ENCODE measurements around the gene BRCA2.

GRCh38 chr13:32378012-32378411 lies 62.7 kb downstream of the BRCA2 start:
- TF ChIP-seq, protein P1, sequence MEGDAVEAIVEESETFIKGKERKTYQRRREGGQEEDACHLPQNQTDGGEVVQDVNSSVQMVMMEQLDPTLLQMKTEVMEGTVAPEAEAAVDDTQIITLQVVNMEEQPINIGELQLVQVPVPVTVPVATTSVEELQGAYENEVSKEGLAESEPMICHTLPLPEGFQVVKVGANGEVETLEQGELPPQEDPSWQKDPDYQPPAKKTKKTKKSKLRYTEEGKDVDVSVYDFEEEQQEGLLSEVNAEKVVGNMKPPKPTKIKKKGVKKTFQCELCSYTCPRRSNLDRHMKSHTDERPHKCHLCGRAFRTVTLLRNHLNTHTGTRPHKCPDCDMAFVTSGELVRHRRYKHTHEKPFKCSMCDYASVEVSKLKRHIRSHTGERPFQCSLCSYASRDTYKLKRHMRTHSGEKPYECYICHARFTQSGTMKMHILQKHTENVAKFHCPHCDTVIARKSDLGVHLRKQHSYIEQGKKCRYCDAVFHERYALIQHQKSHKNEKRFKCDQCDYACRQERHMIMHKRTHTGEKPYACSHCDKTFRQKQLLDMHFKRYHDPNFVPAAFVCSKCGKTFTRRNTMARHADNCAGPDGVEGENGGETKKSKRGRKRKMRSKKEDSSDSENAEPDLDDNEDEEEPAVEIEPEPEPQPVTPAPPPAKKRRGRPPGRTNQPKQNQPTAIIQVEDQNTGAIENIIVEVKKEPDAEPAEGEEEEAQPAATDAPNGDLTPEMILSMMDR (conservative IDR thresholded peaks at IDR 0.05; ENCODE audit: low read depth, low read length) = 0 out of 2 replicates have a peak, but pooled peaks have one; percentile 15
- TF ChIP-seq EZH2phosphoT487 (IDR thresholded peaks at IDR 0.05; ENCODE audit: borderline replicate concordance, low read length) (no peak), EZH2 (IDR thresholded peaks at IDR 0.05; ENCODE audit: low read length, unreplicated experiment) (no peak)

Measured in PC-3 (cell line).